SKM-1 treated with dmso at 0.1 percent for 144 hours (cell line): ENCODE measurements around the gene OR10H3.
"Not testable (repeated sequence)": the region's sequence is repeated elsewhere in the genome, so short reads cannot be mapped to it uniquely, and the experiment has no call there.

Experiments
- DNase-seq: peaks from one replicate; lab custom pipeline; 2025; ENCODE audit not compliant: unreplicated experiment; lab: John Stamatoyannopoulos, UW

The OR10H3 gene

DNA sequence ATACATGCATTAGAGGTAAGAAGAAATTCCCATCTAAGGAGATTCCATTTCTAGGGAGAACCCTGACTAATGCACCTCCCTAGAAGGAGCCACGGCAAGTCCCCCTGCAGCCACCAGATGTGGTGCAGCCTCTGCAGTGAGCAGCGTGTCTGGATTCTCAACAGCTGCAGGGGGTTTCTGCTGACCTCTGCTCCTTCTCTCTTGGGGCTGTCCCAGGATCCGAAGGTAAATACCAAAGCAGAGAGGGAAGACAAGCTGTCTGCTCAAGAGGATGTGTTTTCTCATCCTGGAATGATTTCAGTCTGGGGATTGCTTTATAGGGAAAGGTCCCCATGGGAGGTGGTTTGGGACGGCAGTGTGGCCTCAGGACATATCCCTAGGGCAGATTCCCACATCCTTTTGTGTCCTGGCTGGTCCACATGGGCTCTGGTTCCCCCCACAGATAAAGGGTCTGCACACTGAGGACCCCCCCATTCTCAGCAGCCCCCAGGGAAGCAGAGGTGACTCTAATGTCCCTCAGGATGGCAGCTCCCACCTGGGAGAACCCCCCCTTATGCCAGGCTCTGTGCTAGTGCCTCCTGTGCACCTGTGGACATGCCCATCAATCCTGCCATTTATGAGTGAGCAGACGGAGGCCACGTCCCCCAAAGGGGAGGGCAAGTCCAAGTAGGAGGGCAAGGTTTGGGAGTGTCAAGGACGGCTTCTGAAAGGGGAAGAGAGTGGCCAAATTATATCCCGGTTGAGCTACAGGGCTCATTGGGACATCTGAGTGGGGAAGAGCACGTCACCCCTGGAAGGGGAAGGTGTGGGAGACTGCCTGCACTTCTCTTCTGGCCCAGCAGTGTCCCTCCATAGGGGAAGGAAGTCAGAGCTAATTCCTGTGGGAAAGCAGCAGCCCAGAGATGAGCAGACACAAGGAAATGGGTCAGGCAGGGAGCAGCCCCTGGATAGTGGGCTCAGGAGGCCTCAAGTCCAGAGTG lies 39.5 kb downstream of the OR10H3 start:
- DNase-seq, result no peak

- DNase-seq, result no peak
These were observed 42.1 kb downstream of the OR10H3 start for GRCh38 chr19:15779756-15780476.

DNA sequence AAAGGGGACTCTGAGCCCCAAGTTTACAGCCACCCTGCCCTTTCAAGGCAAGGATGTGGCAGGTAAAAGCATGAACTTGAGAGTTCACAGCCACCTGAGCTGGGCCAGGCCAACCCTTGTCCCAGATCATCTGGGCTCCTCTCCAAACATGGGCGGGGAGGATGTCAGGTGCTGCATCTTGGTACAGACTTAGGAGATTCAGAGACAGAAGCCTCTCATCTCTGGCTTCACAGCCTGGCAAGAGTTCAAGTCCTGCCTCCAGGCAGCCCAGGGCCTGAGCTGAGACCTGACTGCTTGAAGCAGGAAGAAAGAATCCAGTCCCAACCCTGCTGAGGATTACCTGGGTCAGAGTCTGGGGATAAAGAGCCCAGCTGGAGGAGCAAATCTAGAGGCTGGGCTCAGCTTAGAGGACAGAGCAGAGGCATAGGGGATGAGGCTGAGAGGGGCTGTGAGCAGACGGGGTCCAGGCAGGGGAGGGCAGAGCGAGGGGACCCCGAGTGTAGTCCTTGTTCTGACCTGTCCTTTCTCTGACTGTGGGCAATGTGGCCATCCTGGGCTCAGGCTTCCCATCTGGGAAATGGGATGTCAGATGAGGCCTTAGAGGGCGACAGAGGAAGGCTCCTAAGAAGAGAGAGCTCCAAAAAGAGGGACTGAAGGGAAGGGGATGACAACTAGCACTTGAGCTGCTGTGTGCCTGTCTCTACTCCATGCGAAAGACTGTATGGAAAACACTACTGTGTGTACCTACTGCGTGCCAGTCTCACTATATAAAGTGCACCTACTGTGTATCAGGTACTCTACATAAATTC lies 43.0 kb downstream of the OR10H3 start:
- DNase-seq, result no peak

DNA sequence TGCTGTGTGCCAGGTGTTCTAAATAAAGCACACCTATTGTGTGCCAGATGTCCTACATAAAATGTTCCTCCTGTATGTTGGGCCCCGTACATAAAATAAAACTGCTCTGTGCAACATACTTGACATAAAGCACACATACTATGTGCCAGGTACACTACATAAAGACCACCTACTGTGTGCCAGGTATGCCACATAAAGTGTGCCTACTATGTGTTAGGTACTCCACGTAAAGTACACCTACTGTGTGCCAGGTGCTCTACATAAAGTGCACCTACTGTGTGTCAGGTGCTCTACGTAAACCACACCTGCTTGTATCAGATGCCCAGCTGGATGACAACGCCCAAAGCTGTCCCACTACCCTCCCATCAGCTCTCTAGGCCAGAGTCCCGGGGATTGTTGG lies 43.9 kb downstream of the OR10H3 start:
- DNase-seq, result no peak

GRCh38 chr19:15782211-15782610 lies 44.4 kb downstream of the OR10H3 start:
- DNase-seq, result no peak

GRCh38 chr19:15782896-15783295 lies 45.1 kb downstream of the OR10H3 start:
- not testable (repeated sequence) for DNase-seq

DNA sequence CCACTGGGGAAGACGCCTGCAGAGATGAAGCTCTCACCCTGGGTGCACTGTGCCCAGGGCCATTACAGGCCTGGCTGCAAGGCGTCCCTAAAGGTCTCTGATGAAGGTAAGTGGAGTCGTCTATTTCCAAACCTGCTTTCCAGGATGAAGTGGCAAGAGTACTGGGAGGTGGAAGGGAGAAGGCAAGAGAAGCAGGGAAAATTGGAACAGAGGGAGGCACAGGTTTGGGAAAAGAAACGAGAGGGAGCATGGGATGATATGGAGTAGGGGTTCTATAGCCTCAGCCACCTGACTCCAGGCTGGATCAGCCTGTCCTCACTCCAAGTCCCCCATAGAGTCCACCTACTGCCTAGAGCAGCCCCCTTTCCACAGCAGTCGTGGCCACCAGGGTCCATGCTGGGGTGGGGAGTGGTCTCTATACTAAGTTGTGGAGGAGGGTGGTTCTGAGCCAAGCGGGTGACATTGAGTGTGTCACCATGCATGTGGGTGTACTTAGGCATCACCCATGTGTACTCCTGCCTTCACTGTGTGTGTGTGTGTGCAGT lies 49.9 kb downstream of the OR10H3 start, which contains the start of gene OR10H5:
OR10H5 (plus strand) TSS at position 51 of the 545 bp plus-strand sequence. CDS start 6,388 bp downstream, outside the sequence.
- no peak for DNase-seq

GRCh38 chr19:15788594-15789270 lies 50.9 kb downstream of the OR10H3 start:
- no peak for DNase-seq

GRCh38 chr19:15790096-15790495 lies 52.3 kb downstream of the OR10H3 start:
- no peak for DNase-seq
